ENCODE data around the gene LY6G5C. TPM values are rescaled to one million over a fixed set of nuclear protein-coding genes. Genes with fewer than 3 reads are reported as not detected.

Gene LY6G5C
- total and polyA plus RNA-seq, 2 experiments from 2014 or later: 2.1 TPM; not detected in 1

DNA sequence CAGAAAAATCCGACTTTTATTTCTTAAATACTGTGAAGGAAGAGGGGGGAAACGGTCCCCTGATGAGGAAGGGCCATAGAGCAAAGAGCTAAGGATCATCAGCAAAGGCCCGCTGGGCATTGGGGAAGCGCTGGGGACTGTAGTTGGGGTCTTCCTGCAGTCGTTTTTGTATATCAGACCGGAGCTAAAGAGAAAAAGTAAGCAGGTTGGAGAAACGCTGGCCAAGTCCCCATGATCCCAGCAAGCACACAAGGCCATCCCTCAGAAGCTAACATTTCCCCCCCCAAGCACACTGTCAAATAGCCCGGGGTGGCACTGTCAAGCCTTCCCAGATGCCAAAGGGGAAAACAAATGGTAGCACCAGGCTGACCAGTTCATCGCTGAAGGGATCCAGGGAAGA, 41.8 kb downstream of the LY6G5C start:
- Histone ChIP-seq H3K4me3 (no peak overlapping the region), H3K27ac (ENCODE audit: low read depth) (peak overlapping the region; percentile 80), H3K4me2 (no peak overlapping the region), H3F3A (replicated peaks; ENCODE audit: low read depth) (peaks cover 55% of the 10 kb centered on the region), H3K27me3 (ENCODE audit: insufficient read depth) (no peaks in the 10 kb centered on the region), H3K4me1 (ENCODE audit: insufficient read depth) (no peaks in the 10 kb centered on the region), H3K79me2 (replicated peaks; ENCODE audit: insufficient read depth) (no peaks in the 10 kb centered on the region), H3K9me2 (ENCODE audit: insufficient read depth) (no peaks in the 10 kb centered on the region), H3K36me3 (ENCODE audit: insufficient read depth) (peaks cover 54% of the 10 kb centered on the region), H4K20me1 (replicated peaks; ENCODE audit: insufficient read depth) (peaks cover 25% of the 10 kb centered on the region), H2AFZ (no peak overlapping the region)
- DNase-seq (ENCODE audit: low spot score) (no peak), ATAC-seq (no peak)
- Mint-ChIP-seq H3K27me3 (ENCODE audit: insufficient read depth, low read depth, poor library complexity) (peaks cover 6% of the 10 kb centered on the region), H3K36me3 (ENCODE audit: low read depth) (peaks cover 86% of the 10 kb centered on the region), H3K9me3 (no peaks in the 10 kb centered on the region), H3K27ac (no peak overlapping the region), H3K4me3 (no peak overlapping the region; the same call in 2 of the 3 replicates), H3K4me1 (no peaks in the 10 kb centered on the region)
- TF ChIP-seq POLR2AphosphoS5 (IDR thresholded peaks at IDR 0.05; ENCODE audit: low read depth) (no peak), REST (IDR thresholded peaks at IDR 0.05; ENCODE audit: unreplicated experiment) (no peak), JUNB (IDR thresholded peaks at IDR 0.05; ENCODE audit: unreplicated experiment) (no peak), ZNF114 (CRISPR knock-in tag; IDR thresholded peaks at IDR 0.05) (no peak), EZH2 (IDR thresholded peaks at IDR 0.05; ENCODE audit: low read depth, unreplicated experiment) (no peak), STAT1 (IDR thresholded peaks at IDR 0.05; ENCODE audit: unreplicated experiment) (no peak), ZNF331 (CRISPR knock-in tag; IDR thresholded peaks at IDR 0.05; ENCODE audit: low read depth) (no peak), ETS1 (IDR thresholded peaks at IDR 0.05) (no peak), EZH2phosphoT487 (IDR thresholded peaks at IDR 0.05; ENCODE audit: unreplicated experiment) (no peak), CREB1 (CRISPR knock-in tag; IDR thresholded peaks at IDR 0.05; ENCODE audit: low read depth) (no peak), NANOG (IDR thresholded peaks at IDR 0.05; ENCODE audit: borderline replicate concordance) (no peak)
- TF ChIP-seq, protein P1, sequence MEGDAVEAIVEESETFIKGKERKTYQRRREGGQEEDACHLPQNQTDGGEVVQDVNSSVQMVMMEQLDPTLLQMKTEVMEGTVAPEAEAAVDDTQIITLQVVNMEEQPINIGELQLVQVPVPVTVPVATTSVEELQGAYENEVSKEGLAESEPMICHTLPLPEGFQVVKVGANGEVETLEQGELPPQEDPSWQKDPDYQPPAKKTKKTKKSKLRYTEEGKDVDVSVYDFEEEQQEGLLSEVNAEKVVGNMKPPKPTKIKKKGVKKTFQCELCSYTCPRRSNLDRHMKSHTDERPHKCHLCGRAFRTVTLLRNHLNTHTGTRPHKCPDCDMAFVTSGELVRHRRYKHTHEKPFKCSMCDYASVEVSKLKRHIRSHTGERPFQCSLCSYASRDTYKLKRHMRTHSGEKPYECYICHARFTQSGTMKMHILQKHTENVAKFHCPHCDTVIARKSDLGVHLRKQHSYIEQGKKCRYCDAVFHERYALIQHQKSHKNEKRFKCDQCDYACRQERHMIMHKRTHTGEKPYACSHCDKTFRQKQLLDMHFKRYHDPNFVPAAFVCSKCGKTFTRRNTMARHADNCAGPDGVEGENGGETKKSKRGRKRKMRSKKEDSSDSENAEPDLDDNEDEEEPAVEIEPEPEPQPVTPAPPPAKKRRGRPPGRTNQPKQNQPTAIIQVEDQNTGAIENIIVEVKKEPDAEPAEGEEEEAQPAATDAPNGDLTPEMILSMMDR (conservative IDR thresholded peaks at IDR 0.05; ENCODE audit: low read depth in 2 of 2): no peak
- TF ChIP-seq, protein P2, sequence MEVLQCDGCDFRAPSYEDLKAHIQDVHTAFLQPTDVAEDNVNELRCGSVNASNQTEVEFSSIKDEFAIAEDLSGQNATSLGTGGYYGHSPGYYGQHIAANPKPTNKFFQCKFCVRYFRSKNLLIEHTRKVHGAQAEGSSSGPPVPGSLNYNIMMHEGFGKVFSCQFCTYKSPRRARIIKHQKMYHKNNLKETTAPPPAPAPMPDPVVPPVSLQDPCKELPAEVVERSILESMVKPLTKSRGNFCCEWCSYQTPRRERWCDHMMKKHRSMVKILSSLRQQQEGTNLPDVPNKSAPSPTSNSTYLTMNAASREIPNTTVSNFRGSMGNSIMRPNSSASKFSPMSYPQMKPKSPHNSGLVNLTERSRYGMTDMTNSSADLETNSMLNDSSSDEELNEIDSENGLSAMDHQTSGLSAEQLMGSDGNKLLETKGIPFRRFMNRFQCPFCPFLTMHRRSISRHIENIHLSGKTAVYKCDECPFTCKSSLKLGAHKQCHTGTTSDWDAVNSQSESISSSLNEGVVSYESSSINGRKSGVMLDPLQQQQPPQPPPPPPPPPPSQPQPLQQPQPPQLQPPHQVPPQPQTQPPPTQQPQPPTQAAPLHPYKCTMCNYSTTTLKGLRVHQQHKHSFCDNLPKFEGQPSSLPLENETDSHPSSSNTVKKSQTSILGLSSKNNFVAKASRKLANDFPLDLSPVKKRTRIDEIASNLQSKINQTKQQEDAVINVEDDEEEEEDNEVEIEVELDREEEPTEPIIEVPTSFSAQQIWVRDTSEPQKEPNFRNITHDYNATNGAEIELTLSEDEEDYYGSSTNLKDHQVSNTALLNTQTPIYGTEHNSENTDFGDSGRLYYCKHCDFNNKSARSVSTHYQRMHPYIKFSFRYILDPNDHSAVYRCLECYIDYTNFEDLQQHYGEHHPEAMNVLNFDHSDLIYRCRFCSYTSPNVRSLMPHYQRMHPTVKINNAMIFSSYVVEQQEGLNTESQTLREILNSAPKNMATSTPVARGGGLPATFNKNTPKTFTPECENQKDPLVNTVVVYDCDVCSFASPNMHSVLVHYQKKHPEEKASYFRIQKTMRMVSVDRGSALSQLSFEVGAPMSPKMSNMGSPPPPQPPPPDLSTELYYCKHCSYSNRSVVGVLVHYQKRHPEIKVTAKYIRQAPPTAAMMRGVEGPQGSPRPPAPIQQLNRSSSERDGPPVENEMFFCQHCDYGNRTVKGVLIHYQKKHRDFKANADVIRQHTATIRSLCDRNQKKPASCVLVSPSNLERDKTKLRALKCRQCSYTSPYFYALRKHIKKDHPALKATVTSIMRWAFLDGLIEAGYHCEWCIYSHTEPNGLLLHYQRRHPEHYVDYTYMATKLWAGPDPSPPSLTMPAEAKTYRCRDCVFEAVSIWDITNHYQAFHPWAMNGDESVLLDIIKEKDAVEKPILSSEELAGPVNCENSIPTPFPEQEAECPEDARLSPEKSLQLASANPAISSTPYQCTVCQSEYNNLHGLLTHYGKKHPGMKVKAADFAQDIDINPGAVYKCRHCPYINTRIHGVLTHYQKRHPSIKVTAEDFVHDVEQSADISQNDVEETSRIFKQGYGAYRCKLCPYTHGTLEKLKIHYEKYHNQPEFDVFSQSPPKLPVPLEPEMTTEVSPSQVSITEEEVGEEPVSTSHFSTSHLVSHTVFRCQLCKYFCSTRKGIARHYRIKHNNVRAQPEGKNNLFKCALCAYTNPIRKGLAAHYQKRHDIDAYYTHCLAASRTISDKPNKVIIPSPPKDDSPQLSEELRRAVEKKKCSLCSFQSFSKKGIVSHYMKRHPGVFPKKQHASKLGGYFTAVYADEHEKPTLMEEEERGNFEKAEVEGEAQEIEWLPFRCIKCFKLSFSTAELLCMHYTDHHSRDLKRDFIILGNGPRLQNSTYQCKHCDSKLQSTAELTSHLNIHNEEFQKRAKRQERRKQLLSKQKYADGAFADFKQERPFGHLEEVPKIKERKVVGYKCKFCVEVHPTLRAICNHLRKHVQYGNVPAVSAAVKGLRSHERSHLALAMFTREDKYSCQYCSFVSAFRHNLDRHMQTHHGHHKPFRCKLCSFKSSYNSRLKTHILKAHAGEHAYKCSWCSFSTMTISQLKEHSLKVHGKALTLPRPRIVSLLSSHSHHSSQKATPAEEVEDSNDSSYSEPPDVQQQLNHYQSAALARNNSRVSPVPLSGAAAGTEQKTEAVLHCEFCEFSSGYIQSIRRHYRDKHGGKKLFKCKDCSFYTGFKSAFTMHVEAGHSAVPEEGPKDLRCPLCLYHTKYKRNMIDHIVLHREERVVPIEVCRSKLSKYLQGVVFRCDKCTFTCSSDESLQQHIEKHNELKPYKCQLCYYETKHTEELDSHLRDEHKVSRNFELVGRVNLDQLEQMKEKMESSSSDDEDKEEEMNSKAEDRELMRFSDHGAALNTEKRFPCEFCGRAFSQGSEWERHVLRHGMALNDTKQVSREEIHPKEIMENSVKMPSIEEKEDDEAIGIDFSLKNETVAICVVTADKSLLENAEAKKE (CRISPR knock-in tag; IDR thresholded peaks at IDR 0.05): no peak

Measured in GM23338 (cell line).